Ramos (cell line): Measurements from ENCODE around the gene AGBL4.
"Not testable (repeated sequence)": the region's sequence is repeated elsewhere in the genome, so short reads cannot be mapped to it uniquely, and the experiment has no call there.

ENCODE experiments used
- in situ Hi-C: fragments of 300-500 bp; cut with MboI; formaldehyde crosslinking; loops from one replicate; pipeline ENCODE4 v1.14.3; 2022; ENCODE audit warnings: low sequenced_read_pairs; ENCODE audit not compliant: unreplicated experiment

AGBL4 gene

GRCh38 chr1:50023292-50024159 is at the start of gene AGBL4:
Gene AGBL4 (minus strand): TSS chr1:50023954.
- in situ Hi-C loops = no loop called here

GRCh38 chr1:50066806-50067205 is 43.1 kb upstream of the AGBL4 start:
- in situ Hi-C loops = no loop called here

GRCh38 chr1:50060279-50060678 is 36.5 kb upstream of the AGBL4 start:
- in situ Hi-C loops = no loop called here

GRCh38 chr1:50048791-50049190 is 25.0 kb upstream of the AGBL4 start:
- in situ Hi-C loops = no loop called here

GRCh38 chr1:50047916-50048694 is 24.4 kb upstream of the AGBL4 start:
- in situ Hi-C loops = no loop called here

GRCh38 chr1:50038237-50038809 is 14.6 kb upstream of the AGBL4 start:
- in situ Hi-C loops = no loop called here

GRCh38 chr1:50027794-50028193 is 4.0 kb upstream of the AGBL4 start:
- in situ Hi-C loops = no loop called here

- in situ Hi-C loops = no loop called here
Measured at GRCh38 chr1:49995734-49996133, 28.0 kb downstream of the AGBL4 start.

GRCh38 chr1:49971088-49971487 is 52.7 kb downstream of the AGBL4 start:
- in situ Hi-C loops = no loop called here

- in situ Hi-C loops = no loop called here
Measured at GRCh38 chr1:49951385-49951784, 72.4 kb downstream of the AGBL4 start.

GRCh38 chr1:49915301-49915700 is 108.5 kb downstream of the AGBL4 start:
- in situ Hi-C loops = not testable (repeated sequence)

- in situ Hi-C loops = no loop called here
Measured at GRCh38 chr1:49906365-49906764, 117.4 kb downstream of the AGBL4 start.

- in situ Hi-C loops = no loop called here
Measured at GRCh38 chr1:49864581-49864980, 159.2 kb downstream of the AGBL4 start.

GRCh38 chr1:49854741-49855140 is 169.0 kb downstream of the AGBL4 start:
- in situ Hi-C loops = no loop called here

- in situ Hi-C loops = no loop called here
Measured at GRCh38 chr1:49842596-49842995, 181.2 kb downstream of the AGBL4 start.

GRCh38 chr1:49841767-49842166 is 182.0 kb downstream of the AGBL4 start:
- in situ Hi-C loops = no loop called here

- in situ Hi-C loops = no loop called here
Measured at GRCh38 chr1:49824261-49824660, 199.5 kb downstream of the AGBL4 start.

- in situ Hi-C loops = no loop called here
Measured at GRCh38 chr1:49817681-49818080, 206.1 kb downstream of the AGBL4 start.

GRCh38 chr1:49787013-49787412 is 236.7 kb downstream of the AGBL4 start:
- in situ Hi-C loops = not testable (repeated sequence)

GRCh38 chr1:49765034-49765433 is 258.7 kb downstream of the AGBL4 start:
- in situ Hi-C loops = no loop called here

- in situ Hi-C loops = not testable (repeated sequence)
Measured at GRCh38 chr1:49738118-49738517, 285.6 kb downstream of the AGBL4 start.
